ENCODE data around the gene TNRC18.
"Not testable (repeated sequence)": the region's sequence is repeated elsewhere in the genome, so short reads cannot be mapped to it uniquely, and the experiment has no call there.

TNRC18 gene

DNA sequence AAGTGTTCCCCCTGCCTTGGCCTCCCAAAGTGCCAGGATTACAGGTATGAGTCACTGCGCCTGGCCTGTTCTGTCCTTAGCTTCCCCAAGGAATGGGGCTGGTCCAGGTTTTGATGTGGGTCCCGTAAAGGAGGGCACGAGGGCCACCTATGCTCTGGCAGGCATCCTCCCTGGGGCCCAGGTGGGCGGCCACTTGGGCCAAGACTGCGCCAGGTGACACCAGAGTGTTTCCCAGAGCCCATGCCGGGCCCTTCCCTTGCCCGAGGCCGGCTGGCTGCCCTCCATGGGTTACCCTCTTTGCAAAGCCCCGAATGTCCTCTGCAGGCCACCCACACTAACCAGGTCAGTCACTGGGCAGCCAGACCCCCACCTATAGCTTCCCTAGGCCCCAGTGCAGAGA, 118.6 kb downstream of the TNRC18 start:
- H3K27me3 ChIP-seq (ENCODE audit: insufficient read depth, low read length); H2AK5ac ChIP-seq (ENCODE audit: low read length); H3K9ac ChIP-seq (ENCODE audit: low read length); H4K12ac ChIP-seq (ENCODE audit: low read depth, low read length); H3K4me1 ChIP-seq (ENCODE audit: control insufficient read depth in 1 of 2, insufficient read depth in 2 of 2, low read length in 2 of 2); H3K79me2 ChIP-seq (ENCODE audit: control insufficient read depth, insufficient read depth, low read length, poor library complexity); H3K23ac ChIP-seq (ENCODE audit: low read length); H4K91ac ChIP-seq (ENCODE audit: low read depth, low read length); H3K18ac ChIP-seq (ENCODE audit: low read length); H3K4me3 ChIP-seq (ENCODE audit: low read depth, low read length); H2BK120ac ChIP-seq (ENCODE audit: insufficient read depth, low read length, poor library complexity); H2AFZ ChIP-seq (ENCODE audit: insufficient read depth, low read length, poor library complexity); H3K4ac ChIP-seq (ENCODE audit: low read depth, low read length); H2BK12ac ChIP-seq (ENCODE audit: low read length); H4K8ac ChIP-seq (ENCODE audit: low read depth, low read length); H3K4me2 ChIP-seq (ENCODE audit: low read length); H3K9me3 ChIP-seq (ENCODE audit: insufficient read depth, low read depth, low read length); H2BK5ac ChIP-seq (ENCODE audit: low read depth, low read length, poor library complexity); H3K79me1 ChIP-seq (ENCODE audit: low read length); H3K14ac ChIP-seq (ENCODE audit: low read length); H3K27ac ChIP-seq (ENCODE audit: low read depth, low read length): not testable (repeated sequence)
- WGBS (ENCODE audit: extremely low coverage, insufficient coverage, insufficient read length) = no CpG with 5 or more reads among the region's 9 CpGs
- DNase-seq = peak in 1 of 2 donors; percentile 22
- peaks cover 15 to 21% of the 10 kb centered on the region in 2 experiments for H3K36me3 ChIP-seq (ENCODE audit: control insufficient read depth in 1 of 2, insufficient read depth in 2 of 2, low read length in 2 of 2)

- Histone ChIP-seq H3K4me3 (ENCODE audit: low read depth, low read length) (no peak overlapping the region), H4K8ac (ENCODE audit: low read depth, low read length) (no peak overlapping the region), H3K79me1 (ENCODE audit: low read length) (no peaks in the 10 kb centered on the region), H3K14ac (ENCODE audit: low read length) (no peak overlapping the region), H3K18ac (ENCODE audit: low read length) (no peak overlapping the region), H3K4me1 (ENCODE audit: control insufficient read depth in 1 of 2, insufficient read depth in 2 of 2, low read length in 2 of 2) (no peaks in the 10 kb centered on the region), H3K4ac (ENCODE audit: low read depth, low read length) (no peak overlapping the region), H3K27ac (ENCODE audit: low read depth, low read length) (no peak overlapping the region), H3K9me3 (ENCODE audit: insufficient read depth, low read depth, low read length) (no peaks in the 10 kb centered on the region), H4K91ac (ENCODE audit: low read depth, low read length) (no peak overlapping the region), H3K9ac (ENCODE audit: low read length) (no peak overlapping the region), H3K23ac (ENCODE audit: low read length) (no peak overlapping the region), H2BK5ac (ENCODE audit: low read depth, low read length, poor library complexity) (no peak overlapping the region), H2BK120ac (ENCODE audit: insufficient read depth, low read length, poor library complexity) (no peak overlapping the region), H2BK12ac (ENCODE audit: low read length) (no peak overlapping the region), H4K12ac (ENCODE audit: low read depth, low read length) (no peak overlapping the region), H2AFZ (ENCODE audit: insufficient read depth, low read length, poor library complexity) (no peak overlapping the region), H3K27me3 (ENCODE audit: insufficient read depth, low read length) (no peaks in the 10 kb centered on the region), H3K36me3 (ENCODE audit: control insufficient read depth in 1 of 2, insufficient read depth in 2 of 2, low read length in 2 of 2) (peaks cover 12 to 15% of the 10 kb centered on the region in 2 experiments), H3K4me2 (ENCODE audit: low read length) (no peak overlapping the region), H3K79me2 (ENCODE audit: control insufficient read depth, insufficient read depth, low read length, poor library complexity) (no peaks in the 10 kb centered on the region), H2AK5ac (ENCODE audit: low read length) (no peak overlapping the region)
- no peak for DNase-seq
- no CpG with 5 or more reads among the region's 35 CpGs for WGBS (ENCODE audit: extremely low coverage, insufficient coverage, insufficient read length)
Observed at GRCh38 chr7:5303591-5304505, 119.8 kb downstream of the TNRC18 start.

DNA sequence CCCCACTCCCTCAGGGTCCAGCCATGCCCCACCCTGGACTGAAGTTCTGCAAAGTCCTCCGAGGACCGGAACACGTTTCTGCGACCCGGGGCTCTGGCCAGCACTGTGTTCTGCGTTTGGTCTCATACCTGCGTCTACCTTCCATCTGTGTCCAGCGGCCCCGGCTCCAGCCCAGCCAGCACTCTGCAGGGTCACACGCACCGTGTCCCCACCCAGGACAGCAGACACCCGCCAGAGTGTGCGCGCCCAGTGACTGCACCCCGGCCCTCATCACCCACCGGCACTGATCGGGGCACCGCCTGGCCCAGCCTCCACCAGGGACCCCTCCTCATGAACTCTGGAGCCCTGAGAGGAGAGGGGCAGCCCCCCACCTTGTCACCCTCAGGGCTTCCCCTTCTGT, 120.6 kb downstream of the TNRC18 start:
- Histone ChIP-seq H3K36me3 (ENCODE audit: control insufficient read depth in 1 of 2, insufficient read depth in 2 of 2, low read length in 2 of 2) (peaks cover 9 to 10% of the 10 kb centered on the region in 2 experiments), H4K8ac (ENCODE audit: low read depth, low read length) (no peak overlapping the region), H2BK120ac (ENCODE audit: insufficient read depth, low read length, poor library complexity) (no peak overlapping the region), H3K4me2 (ENCODE audit: low read length) (no peak overlapping the region), H2BK12ac (ENCODE audit: low read length) (no peak overlapping the region), H3K27ac (ENCODE audit: low read depth, low read length) (no peak overlapping the region), H3K9ac (ENCODE audit: low read length) (no peak overlapping the region), H2AFZ (ENCODE audit: insufficient read depth, low read length, poor library complexity) (no peak overlapping the region), H3K4ac (ENCODE audit: low read depth, low read length) (no peak overlapping the region), H3K9me3 (ENCODE audit: insufficient read depth, low read depth, low read length) (no peaks in the 10 kb centered on the region), H4K91ac (ENCODE audit: low read depth, low read length) (no peak overlapping the region), H3K4me1 (ENCODE audit: control insufficient read depth in 1 of 2, insufficient read depth in 2 of 2, low read length in 2 of 2) (no peaks in the 10 kb centered on the region), H3K79me2 (ENCODE audit: control insufficient read depth, insufficient read depth, low read length, poor library complexity) (no peaks in the 10 kb centered on the region), H3K23ac (ENCODE audit: low read length) (no peak overlapping the region), H3K18ac (ENCODE audit: low read length) (no peak overlapping the region), H3K79me1 (ENCODE audit: low read length) (no peaks in the 10 kb centered on the region), H2AK5ac (ENCODE audit: low read length) (no peak overlapping the region), H3K27me3 (ENCODE audit: insufficient read depth, low read length) (no peaks in the 10 kb centered on the region), H3K14ac (ENCODE audit: low read length) (no peak overlapping the region), H4K12ac (ENCODE audit: low read depth, low read length) (no peak overlapping the region), H2BK5ac (ENCODE audit: low read depth, low read length, poor library complexity) (no peak overlapping the region), H3K4me3 (ENCODE audit: low read depth, low read length) (no peak overlapping the region)
- peak in 1 of 2 donors; percentile 27 for DNase-seq
- WGBS (ENCODE audit: extremely low coverage, insufficient coverage, insufficient read length) = no CpG with 5 or more reads among the region's 18 CpGs

GRCh38 chr7:5302577-5302976, 121.1 kb downstream of the TNRC18 start:
- Histone ChIP-seq H3K14ac (ENCODE audit: low read length) (no peak overlapping the region), H3K4me3 (ENCODE audit: low read depth, low read length) (no peak overlapping the region), H3K23ac (ENCODE audit: low read length) (no peak overlapping the region), H4K8ac (ENCODE audit: low read depth, low read length) (no peak overlapping the region), H3K4me1 (ENCODE audit: control insufficient read depth in 1 of 2, insufficient read depth in 2 of 2, low read length in 2 of 2) (no peaks in the 10 kb centered on the region), H4K12ac (ENCODE audit: low read depth, low read length) (no peak overlapping the region), H2AK5ac (ENCODE audit: low read length) (no peak overlapping the region), H2BK5ac (ENCODE audit: low read depth, low read length, poor library complexity) (no peak overlapping the region), H3K4ac (ENCODE audit: low read depth, low read length) (no peak overlapping the region), H4K91ac (ENCODE audit: low read depth, low read length) (no peak overlapping the region), H2BK12ac (ENCODE audit: low read length) (no peak overlapping the region), H2BK120ac (ENCODE audit: insufficient read depth, low read length, poor library complexity) (no peak overlapping the region), H2AFZ (ENCODE audit: insufficient read depth, low read length, poor library complexity) (no peak overlapping the region), H3K9ac (ENCODE audit: low read length) (no peak overlapping the region), H3K27ac (ENCODE audit: low read depth, low read length) (no peak overlapping the region), H3K4me2 (ENCODE audit: low read length) (no peak overlapping the region), H3K36me3 (ENCODE audit: control insufficient read depth in 1 of 2, insufficient read depth in 2 of 2, low read length in 2 of 2) (peaks cover 4 to 6% of the 10 kb centered on the region in 2 experiments), H3K18ac (ENCODE audit: low read length) (no peak overlapping the region), H3K79me2 (ENCODE audit: control insufficient read depth, insufficient read depth, low read length, poor library complexity) (no peaks in the 10 kb centered on the region), H3K9me3 (ENCODE audit: insufficient read depth, low read depth, low read length) (no peaks in the 10 kb centered on the region), H3K79me1 (ENCODE audit: low read length) (no peaks in the 10 kb centered on the region), H3K27me3 (ENCODE audit: insufficient read depth, low read length) (no peaks in the 10 kb centered on the region)
- DNase-seq = peak in 1 of 2 donors; percentile 4
- whole genome bisulfite sequencing (ENCODE audit: extremely low coverage, insufficient coverage, insufficient read length) = no CpG with 5 or more reads among the region's 25 CpGs
